Esophagus muscularis mucosa (tissue), 4 donors: ENCODE measurements around the gene ATXN3.

Experiments
- EP300 ChIP-seq: sonication (generic); formaldehyde crosslinking; IDR thresholded peaks from one replicate; pipeline ENCODE4 v1.6.1; 2017; ENCODE audit warnings: antibody characterized with exemption
- POLR2AphosphoS5 ChIP-seq, 2 donors: sonication (generic); formaldehyde crosslinking; IDR thresholded peaks; one replicate each; pipeline ENCODE4 v1.6.1; 2017; ENCODE audit warnings: antibody characterized with exemption in 2 of 2
- TF ChIP-seq, protein P1 (sequence below), 3 experiments: fragments of 200-600 bp in 2 of 3; fragments of 450-650 bp in 1 of 3; sonication (generic) in 2 of 3; IDR thresholded peaks; one replicate each; pipeline ENCODE4 v1.5.1; 2017 to 2019; ENCODE audit warnings: antibody characterized with exemption in 3 of 3, mild to moderate bottlenecking in 2 of 3, moderate library complexity in 1 of 3

DNA sequence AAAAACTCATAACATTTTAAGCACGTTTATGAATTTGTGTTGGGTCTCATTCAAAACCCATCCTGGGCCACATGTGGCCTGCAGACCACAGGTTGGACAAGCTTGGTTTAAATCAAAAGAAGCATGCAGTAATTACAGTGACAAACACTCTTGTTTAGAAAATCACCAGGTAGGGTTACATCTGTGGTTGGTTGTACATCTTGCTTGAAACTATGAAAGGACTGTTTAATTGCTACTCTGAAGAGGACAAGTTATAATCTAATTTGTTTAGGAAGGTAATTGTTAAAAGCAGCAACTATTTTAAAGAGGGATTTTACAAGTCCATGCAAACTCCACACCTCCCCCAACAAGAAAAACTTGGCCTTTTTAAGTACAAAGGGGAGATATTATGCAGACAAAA is 70.5 kb downstream of the ATXN3 start:
- TF ChIP-seq, protein P1, sequence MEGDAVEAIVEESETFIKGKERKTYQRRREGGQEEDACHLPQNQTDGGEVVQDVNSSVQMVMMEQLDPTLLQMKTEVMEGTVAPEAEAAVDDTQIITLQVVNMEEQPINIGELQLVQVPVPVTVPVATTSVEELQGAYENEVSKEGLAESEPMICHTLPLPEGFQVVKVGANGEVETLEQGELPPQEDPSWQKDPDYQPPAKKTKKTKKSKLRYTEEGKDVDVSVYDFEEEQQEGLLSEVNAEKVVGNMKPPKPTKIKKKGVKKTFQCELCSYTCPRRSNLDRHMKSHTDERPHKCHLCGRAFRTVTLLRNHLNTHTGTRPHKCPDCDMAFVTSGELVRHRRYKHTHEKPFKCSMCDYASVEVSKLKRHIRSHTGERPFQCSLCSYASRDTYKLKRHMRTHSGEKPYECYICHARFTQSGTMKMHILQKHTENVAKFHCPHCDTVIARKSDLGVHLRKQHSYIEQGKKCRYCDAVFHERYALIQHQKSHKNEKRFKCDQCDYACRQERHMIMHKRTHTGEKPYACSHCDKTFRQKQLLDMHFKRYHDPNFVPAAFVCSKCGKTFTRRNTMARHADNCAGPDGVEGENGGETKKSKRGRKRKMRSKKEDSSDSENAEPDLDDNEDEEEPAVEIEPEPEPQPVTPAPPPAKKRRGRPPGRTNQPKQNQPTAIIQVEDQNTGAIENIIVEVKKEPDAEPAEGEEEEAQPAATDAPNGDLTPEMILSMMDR (IDR thresholded peaks at IDR 0.05) = no peak
- no peak for TF ChIP-seq EP300
- no peak for TF ChIP-seq POLR2AphosphoS5 (IDR thresholded peaks at IDR 0.05)
